Astrocyte of the hippocampus (primary cell): ENCODE results near the gene ARID2.

ENCODE experiments used
- DNase-seq: peaks from one replicate; pipeline ENCODE4 v3.0.0; 2011; ENCODE audit warnings: low read depth, low spot score

ARID2 gene

DNA sequence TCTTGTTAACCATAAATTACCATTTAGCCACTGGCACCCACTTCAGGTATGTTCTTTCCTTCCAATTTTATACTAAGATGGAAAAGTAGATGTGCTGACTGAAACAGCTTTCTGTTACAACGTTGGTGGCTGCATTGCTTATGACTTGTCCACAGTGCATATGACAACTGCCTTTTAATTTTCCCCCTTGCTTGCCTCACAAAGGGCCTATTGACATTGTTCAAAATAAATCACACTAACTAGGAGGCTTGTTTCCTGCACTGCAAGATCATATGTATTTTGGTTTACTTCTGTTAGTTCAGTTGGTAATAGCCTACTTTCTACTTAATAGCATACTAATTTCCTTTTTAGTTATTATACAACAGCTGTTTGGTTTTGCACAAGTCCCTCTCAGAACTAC is 205.4 kb downstream of the ARID2 start:
- no peak for DNase-seq

DNA sequence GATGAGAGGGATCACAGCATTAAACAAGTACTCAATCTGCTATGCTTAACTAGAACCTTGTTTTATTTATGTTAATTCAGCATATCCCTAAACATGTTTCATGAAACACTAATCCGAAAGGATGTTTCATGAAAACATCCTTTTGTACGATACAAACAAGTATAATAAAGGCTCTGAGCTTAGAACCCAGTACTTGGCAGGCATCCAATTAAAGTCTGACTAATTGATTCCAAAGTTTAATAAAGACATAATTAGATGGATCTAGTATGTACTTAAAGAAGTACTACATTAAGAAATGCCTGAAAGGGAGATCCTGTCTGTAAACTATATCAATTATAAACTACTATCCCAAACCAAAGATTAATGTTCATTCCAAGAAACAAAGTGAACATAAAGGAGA is 209.1 kb downstream of the ARID2 start:
- DNase-seq, result peak; percentile 15

DNA sequence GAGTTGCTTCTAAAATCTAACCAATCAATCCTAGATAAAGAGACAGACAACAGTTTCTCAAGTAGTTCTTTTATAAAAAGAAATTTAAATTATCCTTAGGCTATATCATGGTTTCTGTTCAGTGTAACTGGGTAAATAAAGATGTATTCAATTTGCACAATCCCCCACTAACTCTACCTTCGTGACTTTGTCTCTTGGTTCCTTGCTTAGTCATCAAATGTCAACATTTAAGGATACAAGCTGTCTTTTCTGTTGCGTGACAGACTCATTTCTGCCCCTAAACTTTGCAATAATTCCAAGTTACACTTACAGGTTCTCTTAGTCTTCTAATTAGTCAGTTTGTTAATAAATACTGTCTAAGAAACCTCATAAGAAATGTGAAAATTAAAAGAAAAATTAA is 210.3 kb downstream of the ARID2 start:
- DNase-seq, result no peak

DNA sequence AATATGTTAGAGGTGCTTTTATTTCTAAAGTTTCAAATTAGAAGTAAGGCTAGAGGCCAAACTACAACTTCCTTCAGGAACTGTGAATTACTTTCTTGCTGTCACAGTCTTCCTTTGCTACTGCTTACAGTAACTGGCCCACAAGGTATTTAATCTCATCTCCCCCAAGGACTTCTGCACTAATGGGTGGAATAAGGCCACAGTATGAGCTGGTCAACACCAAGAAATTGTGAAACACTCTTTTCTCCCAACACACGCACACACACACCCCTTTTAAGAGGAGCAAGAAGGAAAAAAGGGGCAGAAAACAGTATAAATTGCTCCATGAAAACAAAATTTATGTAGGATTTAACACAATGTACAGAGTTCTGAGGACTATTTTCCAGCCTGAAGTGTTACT is 215.3 kb downstream of the ARID2 start:
- peak; percentile 37 for DNase-seq

DNA sequence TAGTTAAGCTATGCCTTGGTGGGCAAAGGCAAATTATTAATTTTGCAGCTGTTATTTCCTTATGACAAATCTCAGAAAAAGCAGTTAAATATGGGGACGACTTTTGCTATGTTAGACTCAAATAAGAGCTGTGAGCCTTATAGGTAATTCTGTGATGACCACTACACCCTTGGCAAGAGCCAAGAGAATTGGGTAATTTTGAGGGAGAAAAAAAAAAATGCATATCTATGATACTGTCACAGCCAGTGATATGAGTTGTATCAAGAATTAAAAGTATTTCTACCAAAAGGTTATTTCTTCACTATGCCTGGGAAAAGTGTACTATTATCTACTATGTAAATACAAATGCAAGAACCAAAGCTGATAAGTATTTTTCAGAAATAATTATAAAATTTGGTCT is 216.9 kb downstream of the ARID2 start:
- DNase-seq, result peak; percentile 10

DNA sequence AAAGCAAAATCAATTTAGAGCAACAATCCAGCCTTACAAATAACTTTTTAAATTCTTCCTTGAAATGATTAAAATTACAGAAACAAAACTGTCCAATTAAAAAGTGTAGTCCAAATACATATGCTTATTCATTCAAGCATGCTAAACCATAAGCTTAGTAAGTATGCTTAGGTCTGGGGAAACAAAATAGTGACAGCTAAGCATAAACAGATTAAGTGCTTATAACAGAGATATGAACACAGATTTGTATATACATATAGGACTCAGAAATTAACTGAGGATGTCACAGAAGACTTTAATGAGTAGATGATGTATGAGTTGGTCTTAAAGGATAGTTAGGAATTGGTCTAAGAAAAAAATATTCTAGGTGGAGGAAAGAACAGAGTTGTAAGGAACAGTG is 219.0 kb downstream of the ARID2 start:
- no peak for DNase-seq
